ENCODE results near the gene CTR9.

DNA sequence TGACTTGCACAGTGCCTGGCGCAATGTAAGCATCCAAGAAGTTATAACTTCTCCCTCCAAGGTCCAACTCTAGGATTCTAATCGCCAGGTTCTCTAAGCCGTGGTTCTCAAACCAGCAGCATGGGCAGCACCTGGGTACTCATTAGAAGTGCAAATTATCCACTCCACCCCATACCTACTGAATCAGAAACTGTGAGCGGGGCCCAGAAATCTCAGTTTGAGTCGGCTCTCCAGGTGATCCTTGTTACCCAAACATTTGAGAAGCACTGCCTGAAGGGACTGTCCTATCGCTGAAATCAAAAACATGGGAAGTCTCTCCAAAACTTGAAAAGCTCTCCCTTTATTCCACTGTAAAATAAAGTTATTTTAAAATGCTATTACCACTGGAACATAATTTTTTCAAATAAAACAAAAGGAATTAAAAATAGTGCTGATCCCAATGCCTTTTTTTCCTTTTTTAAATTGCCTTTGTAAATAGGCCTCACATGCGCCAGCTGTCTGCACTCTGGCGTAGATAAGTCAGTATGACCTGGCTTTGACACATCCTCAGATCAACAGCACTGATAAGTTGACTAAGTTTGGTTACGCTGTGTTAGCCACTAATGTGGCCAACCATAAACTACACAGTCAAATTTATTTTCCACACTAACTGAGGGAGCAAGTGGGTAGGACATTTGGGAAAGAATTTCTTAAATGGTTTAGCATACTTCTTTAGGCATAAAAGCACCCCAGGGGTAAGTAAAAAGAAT lies 8.4 kb upstream of the CTR9 start:
- TF ChIP-seq GATA3 (IDR thresholded peaks at IDR 0.05; ENCODE audit: low read depth, low read length) (peak; percentile 95), GATA2 (IDR thresholded peaks at IDR 0.05; ENCODE audit: low read depth, low read length) (peak; percentile 97)
